D721Med (cell line): ENCODE measurements around the gene U2AF1L4.

Experiments
- DNase-seq: peaks from one replicate; pipeline ENCODE4 v3.0.0; 2011; ENCODE audit warnings: low spot score; ENCODE audit not compliant: insufficient read length
- FAIRE-seq: peaks from 2 replicates; lab custom pipeline; 2011; peaks lifted over from hg19 to GRCh38; lab: Jason Lieb, UNC
- TF ChIP-seq, protein P1 (sequence below): IDR thresholded peaks from 2 replicates; pipeline ENCODE4 v1.5.1; 2012; ENCODE audit warnings: mild to moderate bottlenecking, control low read depth; ENCODE audit not compliant: insufficient read depth; ENCODE audit errors: missing control alignments

U2AF1L4 gene

DNA sequence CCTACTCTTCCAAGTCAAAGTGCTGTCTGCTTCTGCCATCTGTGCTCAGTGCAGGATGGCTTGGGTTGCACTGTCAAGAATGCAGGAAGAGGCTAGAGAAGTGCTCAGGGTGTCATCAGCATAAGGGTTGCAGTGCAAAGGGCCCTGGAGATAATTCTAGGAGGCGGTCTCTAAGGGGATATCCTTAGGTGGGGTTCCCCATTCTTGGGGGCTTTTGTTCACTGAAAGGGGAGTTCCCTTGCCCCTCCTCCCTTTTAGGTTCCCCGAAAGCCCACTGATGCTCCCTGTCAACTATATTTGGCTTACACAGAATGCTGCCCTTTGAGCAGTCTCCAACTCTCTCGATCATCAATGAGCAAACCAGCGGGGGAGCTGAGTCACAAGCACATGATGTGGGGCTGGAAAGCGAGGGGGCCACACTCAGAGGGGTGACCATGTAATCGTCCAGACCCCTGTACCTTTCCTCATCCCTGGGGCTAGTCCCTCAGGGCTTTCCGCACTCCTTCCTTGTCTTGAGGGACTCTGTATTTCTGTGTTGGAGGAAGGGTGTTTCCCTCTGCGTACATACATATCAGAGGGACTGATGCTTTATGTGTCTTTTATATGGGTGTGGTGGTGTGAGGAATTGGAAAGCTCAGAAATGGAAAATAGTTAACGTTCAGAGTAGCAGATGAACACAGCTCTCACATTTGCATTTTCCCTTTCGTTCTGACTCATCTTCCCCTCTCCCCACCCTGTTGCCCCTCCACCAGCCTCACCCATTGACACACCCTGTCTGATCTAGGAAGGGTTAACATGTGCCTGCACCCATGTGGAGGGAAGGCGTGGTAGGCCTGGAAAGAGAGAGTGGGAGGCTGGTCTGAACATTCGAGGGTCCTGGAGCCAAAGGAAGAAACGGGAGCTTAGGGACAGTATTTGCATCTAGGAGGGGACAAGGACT lies 34.2 kb downstream of the U2AF1L4 start:
- DNase-seq (no peak), FAIRE-seq (no peak)
- TF ChIP-seq, protein P1, sequence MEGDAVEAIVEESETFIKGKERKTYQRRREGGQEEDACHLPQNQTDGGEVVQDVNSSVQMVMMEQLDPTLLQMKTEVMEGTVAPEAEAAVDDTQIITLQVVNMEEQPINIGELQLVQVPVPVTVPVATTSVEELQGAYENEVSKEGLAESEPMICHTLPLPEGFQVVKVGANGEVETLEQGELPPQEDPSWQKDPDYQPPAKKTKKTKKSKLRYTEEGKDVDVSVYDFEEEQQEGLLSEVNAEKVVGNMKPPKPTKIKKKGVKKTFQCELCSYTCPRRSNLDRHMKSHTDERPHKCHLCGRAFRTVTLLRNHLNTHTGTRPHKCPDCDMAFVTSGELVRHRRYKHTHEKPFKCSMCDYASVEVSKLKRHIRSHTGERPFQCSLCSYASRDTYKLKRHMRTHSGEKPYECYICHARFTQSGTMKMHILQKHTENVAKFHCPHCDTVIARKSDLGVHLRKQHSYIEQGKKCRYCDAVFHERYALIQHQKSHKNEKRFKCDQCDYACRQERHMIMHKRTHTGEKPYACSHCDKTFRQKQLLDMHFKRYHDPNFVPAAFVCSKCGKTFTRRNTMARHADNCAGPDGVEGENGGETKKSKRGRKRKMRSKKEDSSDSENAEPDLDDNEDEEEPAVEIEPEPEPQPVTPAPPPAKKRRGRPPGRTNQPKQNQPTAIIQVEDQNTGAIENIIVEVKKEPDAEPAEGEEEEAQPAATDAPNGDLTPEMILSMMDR, result no peak

DNA sequence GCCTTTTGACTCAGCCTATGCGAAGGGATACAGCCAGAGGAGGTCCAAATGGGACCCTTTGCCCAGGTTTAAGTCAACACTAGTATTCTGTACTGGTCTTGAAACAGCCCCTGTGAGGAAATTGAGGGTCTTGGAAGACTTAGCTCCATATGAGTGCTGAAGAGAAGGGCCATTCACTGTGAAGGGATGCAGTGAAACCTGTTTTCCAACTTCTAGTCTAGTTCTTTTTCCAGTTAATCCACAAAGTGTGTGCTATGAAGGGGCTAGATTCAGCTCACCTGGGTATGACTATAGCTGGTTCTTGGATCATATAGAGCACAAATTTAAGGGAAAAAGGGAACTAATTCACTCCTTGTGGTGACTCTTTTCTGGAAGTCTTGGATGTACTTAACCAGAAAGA lies 36.8 kb downstream of the U2AF1L4 start:
- FAIRE-seq (no peak), DNase-seq (no peak)
- TF ChIP-seq, protein P1, result no peak

DNA sequence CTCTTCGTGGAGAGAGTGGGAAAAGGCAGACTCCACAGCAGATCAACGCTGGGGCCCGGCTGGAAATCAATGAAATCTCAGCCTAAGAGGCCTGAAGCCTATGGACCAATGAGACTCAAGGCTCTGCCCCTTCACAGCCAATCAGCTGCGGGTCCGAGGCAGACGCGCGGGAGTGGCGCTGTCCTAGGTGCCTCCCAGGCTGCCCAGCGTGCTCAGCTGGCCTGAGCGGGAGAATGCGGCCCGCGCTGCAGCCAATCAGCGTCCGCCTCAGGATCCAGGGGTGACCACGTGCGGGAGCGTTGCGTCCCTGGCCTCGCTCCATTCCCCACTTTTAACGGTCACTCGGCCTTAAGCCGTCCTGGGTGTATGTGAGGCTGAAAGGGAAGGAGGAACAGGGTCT lies 41.0 kb downstream of the U2AF1L4 start, which contains the start of gene ZBTB32:
Gene ZBTB32 (plus strand): TSS at position 341 of the 400 bp plus-strand sequence. CDS start 10,069 bp downstream, outside the sequence.
- DNase-seq (no peak), FAIRE-seq (no peak)
- TF ChIP-seq, protein P1, result no peak

DNA sequence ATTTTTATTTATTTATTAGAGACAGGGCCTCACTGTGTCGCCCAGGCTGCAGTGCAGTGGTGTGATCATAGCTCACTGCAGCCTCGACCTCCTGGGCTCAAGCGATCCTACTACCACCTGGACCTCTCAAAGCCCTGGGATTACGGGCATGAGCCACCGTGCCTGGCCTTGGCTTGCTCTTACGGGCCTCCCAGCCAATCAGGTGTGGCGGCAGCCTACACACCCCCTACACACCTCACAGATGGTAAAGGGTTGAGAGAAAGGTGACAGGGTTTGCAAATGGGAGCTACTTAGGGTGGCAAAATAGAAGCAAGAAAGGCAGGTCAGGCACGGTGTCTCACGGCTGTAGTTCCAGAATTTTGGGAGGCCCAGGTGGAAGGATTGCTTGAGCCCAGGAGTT lies 41.9 kb downstream of the U2AF1L4 start:
- TF ChIP-seq, protein P1, result no peak
- no peak for FAIRE-seq
- no peak for DNase-seq

DNA sequence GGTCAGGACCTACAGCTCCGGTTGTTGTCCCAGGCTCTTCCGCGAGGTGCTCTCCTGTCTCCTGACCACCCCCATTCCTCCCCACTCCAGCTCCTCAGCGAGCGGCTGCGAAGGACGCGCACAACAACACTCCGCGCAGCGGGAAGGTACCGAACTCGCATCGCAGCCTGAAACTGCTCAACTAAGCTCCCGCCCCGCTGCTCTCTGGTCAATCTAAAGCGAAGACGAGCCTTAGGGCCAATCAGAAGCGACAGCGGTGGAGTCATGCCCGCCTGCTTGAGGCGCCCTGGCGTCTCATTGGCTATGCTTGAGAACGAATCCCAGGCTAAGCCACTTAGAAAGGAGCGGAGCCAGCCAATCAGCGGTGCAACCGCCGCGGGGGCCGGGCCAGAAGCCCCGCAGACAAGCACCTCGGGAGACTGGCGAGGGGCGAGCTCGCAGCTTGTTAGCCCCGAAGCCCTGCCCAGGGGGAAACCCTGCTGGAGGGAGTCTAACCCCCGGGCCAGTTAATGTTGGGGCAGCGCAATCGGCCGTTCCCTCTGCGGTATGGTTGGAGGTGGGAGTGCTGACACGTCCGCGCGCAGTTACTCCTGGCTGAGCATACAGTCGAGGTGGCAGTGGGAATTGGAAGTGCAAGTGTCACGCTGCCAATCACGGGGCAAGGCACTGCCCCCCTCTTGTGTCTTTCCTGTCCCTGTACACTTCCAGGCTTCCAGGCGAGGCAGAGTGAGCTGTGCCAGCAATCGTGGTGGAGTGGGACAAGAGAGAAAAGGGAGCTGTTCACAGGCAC lies 42.8 kb downstream of the U2AF1L4 start:
- peak; percentile 6 for FAIRE-seq
- TF ChIP-seq, protein P1, result no peak
- peak; percentile 97 for DNase-seq

DNA sequence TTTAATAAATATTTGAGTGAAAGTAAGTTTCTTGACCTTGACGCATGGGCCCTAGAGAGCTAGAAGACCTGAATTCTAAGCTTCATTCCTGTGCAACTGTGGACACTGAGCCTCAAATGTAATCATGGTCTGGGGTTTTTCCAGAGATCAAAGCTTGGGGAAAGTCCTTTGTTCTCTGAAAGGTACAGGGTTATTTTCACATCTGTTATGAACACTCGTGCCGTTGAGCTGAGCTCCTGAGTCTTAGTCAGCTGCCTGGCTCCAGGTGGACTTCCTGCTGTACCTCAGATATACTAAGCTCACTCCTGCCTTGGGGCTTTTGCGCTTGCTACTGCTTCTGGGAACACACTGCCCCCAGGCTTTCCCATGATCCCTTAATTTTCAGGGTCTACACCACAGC lies 48.4 kb downstream of the U2AF1L4 start:
- TF ChIP-seq, protein P1, result no peak
- no peak for FAIRE-seq
- no peak for DNase-seq
